GM12878 (cell line): Measurements from ENCODE around the gene RPL26. TPM values are rescaled to one million over a fixed set of nuclear protein-coding genes. Genes with fewer than 3 reads are reported as not detected.

Source experiments
- CREM ChIP-seq: IDR thresholded peaks from 2 replicates; pipeline ENCODE4 v1.6.1; 2014; ENCODE audit warnings: antibody characterized with exemption, low read depth
- FOXK2 ChIP-seq: fragments of 450-650 bp; IDR thresholded peaks from 2 replicates; pipeline ENCODE4 v1.6.1; 2017; ENCODE audit warnings: mild to moderate bottlenecking, moderate library complexity
- HDAC2 ChIP-seq: fragments of 200-600 bp; sonication (generic); IDR thresholded peaks from 2 replicates; pipeline ENCODE4 v1.6.1; 2017
- IKZF1 ChIP-seq: fragments of 450-650 bp; conservative IDR thresholded peaks from 2 replicates; pipeline ENCODE4 v1.6.1; 2017; ENCODE audit warnings: antibody characterized with exemption, mild to moderate bottlenecking
- IKZF2 ChIP-seq, 2 experiments: fragments of 450-650 bp; IDR thresholded peaks; 2 replicates each; pipeline ENCODE4 v1.6.1; 2017; ENCODE audit warnings: mild to moderate bottlenecking in 2 of 2, moderate library complexity in 2 of 2
- MTA2 ChIP-seq: fragments of 450-650 bp; IDR thresholded peaks from 2 replicates; pipeline ENCODE4 v1.6.1; 2016; ENCODE audit warnings: low read depth, mild to moderate bottlenecking, moderate library complexity
- NFYB ChIP-seq: IDR thresholded peaks from 2 replicates; pipeline ENCODE4 v1.6.1; 2011; ENCODE audit warnings: low read depth, mild to moderate bottlenecking, low read length, improper control_type of control experiment, moderate library complexity; ENCODE audit not compliant: insufficient read depth
- PML ChIP-seq: IDR thresholded peaks from 2 replicates; pipeline ENCODE4 v1.6.1; 2012; ENCODE audit warnings: low read length, inconsistent platforms
- POLR2AphosphoS5 ChIP-seq: IDR thresholded peaks from 2 replicates; pipeline ENCODE4 v1.6.1; 2011; ENCODE audit warnings: mild to moderate bottlenecking, low read length, inconsistent platforms
- RFX5 ChIP-seq: IDR thresholded peaks from 2 replicates; pipeline ENCODE4 v1.6.1; 2011; ENCODE audit warnings: low read depth, low read length, improper control_type of control experiment
- SMARCA5 ChIP-seq: fragments of 450-650 bp; IDR thresholded peaks from 2 replicates; pipeline ENCODE4 v1.6.1; 2017; ENCODE audit warnings: mild to moderate bottlenecking
- SUZ12 ChIP-seq: fragments of 200-600 bp; sonication (generic); IDR thresholded peaks from one replicate; pipeline ENCODE4 v1.6.1; 2018; ENCODE audit warnings: antibody characterized with exemption, mild to moderate bottlenecking; ENCODE audit not compliant: unreplicated experiment
- ZNF207 ChIP-seq: fragments of 450-650 bp; IDR thresholded peaks from 2 replicates; pipeline ENCODE4 v1.6.1; 2014; ENCODE audit warnings: antibody characterized with exemption, mild to moderate bottlenecking, borderline replicate concordance
- ZNF217 ChIP-seq: fragments of 450-650 bp; IDR thresholded peaks from 2 replicates; pipeline ENCODE4 v1.6.1; 2017; ENCODE audit warnings: antibody characterized with exemption, mild to moderate bottlenecking
- ZNF274 ChIP-seq: IDR thresholded peaks from one replicate; pipeline ENCODE4 v1.8.0; 2011; ENCODE audit not compliant: insufficient read length, insufficient read depth
- polyA plus RNA-seq, 11 experiments: library from polyadenylated mRNA; depleted of rRNA in 4 of 11; unstranded in 6 of 11; stranded (reverse) in 5 of 11; fragments of >200 nt; fragmentation: Nextera tagmentation in 4 of 11; fragmentation: Illumina TruSeq in 1 of 11; extraction: Ambion mirVana in 4 of 11; extraction: Trizol in 1 of 11; gene quantifications; 1 replicate in 1 of 11; 2 replicates in 10 of 11; pipeline versions ENCODE4 v1.2.1 to v1.2.3, GENCODE V29; 2011 to 2016; ENCODE audit warnings: inconsistent platforms in 2 of 11, missing spikeins in 2 of 11, low read depth in 1 of 11
- total RNA-seq, 4 experiments: library from RNA; depleted of rRNA in 3 of 4; stranded (reverse); fragments of >200 nt in 3 of 4; fragmentation: Illumina TruSeq in 1 of 4; extraction: Trizol in 1 of 4; gene quantifications; 2 replicates each; pipeline versions ENCODE4 v1.2.1 to v1.2.3, GENCODE V29; 2013 to 2021
- TF ChIP-seq, protein P1 (sequence below): IDR thresholded peaks from 2 replicates; pipeline ENCODE4 v1.6.1; 2012; ENCODE audit warnings: low read depth, low read length, improper control_type of control experiment
- TF ChIP-seq, protein P2 (sequence below): fragments of 450-650 bp; IDR thresholded peaks from 2 replicates; pipeline ENCODE4 v1.6.1; 2016; ENCODE audit warnings: mild to moderate bottlenecking, moderate library complexity, borderline replicate concordance
- TF ChIP-seq, protein P3 (sequence below): fragments of 450-650 bp; IDR thresholded peaks from 2 replicates; pipeline ENCODE4 v1.6.1; 2018; ENCODE audit warnings: borderline replicate concordance, mild to moderate bottlenecking; ENCODE audit not compliant: partially characterized antibody
- TF ChIP-seq, protein P4 (sequence below): fragments of 150-350 bp; IDR thresholded peaks from 2 replicates; pipeline ENCODE4 v1.6.1; 2016; ENCODE audit warnings: low read depth, low read length

RPL26 gene
- total and polyA plus RNA-seq, 10 of the 15 experiments (the other 5 are each of a cell fraction or from before 2014, with no cell fraction given): 1,451 to 9,244 (median 4,326) TPM

DNA sequence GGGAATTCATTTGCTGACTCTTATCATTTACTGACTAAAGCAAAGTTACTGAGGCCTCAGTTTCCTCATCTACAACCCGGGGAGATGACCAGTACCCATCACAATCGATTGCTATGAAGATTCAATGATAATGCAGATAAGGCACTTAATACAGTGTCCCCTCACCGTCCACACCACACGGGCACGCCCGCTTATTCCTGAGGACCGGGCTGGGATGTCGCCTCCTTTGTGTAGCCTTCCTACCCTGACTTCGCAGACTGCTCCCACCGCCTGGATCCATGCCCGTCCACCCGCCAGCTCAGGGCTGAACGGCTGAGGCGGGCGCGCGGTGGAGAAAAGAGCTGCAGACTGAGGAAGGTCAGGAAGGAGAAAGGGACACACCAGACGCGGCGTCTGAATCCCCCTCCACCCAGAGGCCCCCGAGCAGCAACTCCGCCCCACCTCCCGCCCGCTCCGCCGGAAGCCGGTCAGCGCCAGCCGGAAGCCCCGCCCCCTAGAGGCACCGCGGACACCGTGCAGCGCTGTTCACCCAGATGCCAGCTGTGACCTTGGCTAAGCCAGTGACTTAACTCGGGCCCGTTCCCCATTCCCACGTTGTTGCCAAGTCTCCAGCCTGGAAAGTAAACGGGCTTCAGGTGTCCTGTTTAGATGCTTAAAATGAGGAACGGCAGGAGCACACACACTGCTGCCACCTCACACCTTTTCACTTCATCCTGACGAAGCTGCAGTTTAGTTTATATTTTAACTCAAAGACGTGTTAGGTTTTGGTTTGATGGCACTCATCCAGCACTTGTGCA lies 6.5 kb downstream of the RPL26 start, which contains the start of gene KRABD2 (continued):
- TF ChIP-seq RFX5 (no peak), HDAC2 (no peak), IKZF1 (0 out of 2 replicates have a peak, but pooled peaks have one; percentile 27), MTA2 (no peak), SUZ12 (no peak), FOXK2 (no peak), CREM (0 out of 2 replicates have a peak, but pooled peaks have one; percentile 35), NFYB (no peak), ZNF217 (no peak), IKZF2 (IDR thresholded peaks at IDR 0.05) (peak in 1 of 2 experiments; percentile 11; a peak in 1 of 4 replicates), SMARCA5 (no peak), POLR2AphosphoS5 (peak; percentile 93), PML (peak; percentile 95), ZNF207 (peak; percentile 38; the same call in 1 of the 2 replicates), ZNF274 (no peak)
- TF ChIP-seq, protein P1, sequence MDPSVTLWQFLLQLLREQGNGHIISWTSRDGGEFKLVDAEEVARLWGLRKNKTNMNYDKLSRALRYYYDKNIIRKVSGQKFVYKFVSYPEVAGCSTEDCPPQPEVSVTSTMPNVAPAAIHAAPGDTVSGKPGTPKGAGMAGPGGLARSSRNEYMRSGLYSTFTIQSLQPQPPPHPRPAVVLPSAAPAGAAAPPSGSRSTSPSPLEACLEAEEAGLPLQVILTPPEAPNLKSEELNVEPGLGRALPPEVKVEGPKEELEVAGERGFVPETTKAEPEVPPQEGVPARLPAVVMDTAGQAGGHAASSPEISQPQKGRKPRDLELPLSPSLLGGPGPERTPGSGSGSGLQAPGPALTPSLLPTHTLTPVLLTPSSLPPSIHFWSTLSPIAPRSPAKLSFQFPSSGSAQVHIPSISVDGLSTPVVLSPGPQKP: peak; percentile 47; the same call in 1 of the 2 replicates
- TF ChIP-seq, protein P2, sequence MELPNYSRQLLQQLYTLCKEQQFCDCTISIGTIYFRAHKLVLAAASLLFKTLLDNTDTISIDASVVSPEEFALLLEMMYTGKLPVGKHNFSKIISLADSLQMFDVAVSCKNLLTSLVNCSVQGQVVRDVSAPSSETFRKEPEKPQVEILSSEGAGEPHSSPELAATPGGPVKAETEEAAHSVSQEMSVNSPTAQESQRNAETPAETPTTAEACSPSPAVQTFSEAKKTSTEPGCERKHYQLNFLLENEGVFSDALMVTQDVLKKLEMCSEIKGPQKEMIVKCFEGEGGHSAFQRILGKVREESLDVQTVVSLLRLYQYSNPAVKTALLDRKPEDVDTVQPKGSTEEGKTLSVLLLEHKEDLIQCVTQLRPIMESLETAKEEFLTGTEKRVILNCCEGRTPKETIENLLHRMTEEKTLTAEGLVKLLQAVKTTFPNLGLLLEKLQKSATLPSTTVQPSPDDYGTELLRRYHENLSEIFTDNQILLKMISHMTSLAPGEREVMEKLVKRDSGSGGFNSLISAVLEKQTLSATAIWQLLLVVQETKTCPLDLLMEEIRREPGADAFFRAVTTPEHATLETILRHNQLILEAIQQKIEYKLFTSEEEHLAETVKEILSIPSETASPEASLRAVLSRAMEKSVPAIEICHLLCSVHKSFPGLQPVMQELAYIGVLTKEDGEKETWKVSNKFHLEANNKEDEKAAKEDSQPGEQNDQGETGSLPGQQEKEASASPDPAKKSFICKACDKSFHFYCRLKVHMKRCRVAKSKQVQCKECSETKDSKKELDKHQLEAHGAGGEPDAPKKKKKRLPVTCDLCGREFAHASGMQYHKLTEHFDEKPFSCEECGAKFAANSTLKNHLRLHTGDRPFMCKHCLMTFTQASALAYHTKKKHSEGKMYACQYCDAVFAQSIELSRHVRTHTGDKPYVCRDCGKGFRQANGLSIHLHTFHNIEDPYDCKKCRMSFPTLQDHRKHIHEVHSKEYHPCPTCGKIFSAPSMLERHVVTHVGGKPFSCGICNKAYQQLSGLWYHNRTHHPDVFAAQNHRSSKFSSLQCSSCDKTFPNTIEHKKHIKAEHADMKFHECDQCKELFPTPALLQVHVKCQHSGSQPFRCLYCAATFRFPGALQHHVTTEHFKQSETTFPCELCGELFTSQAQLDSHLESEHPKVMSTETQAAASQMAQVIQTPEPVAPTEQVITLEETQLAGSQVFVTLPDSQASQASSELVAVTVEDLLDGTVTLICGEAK: peak; percentile 90
- TF ChIP-seq, protein P3, sequence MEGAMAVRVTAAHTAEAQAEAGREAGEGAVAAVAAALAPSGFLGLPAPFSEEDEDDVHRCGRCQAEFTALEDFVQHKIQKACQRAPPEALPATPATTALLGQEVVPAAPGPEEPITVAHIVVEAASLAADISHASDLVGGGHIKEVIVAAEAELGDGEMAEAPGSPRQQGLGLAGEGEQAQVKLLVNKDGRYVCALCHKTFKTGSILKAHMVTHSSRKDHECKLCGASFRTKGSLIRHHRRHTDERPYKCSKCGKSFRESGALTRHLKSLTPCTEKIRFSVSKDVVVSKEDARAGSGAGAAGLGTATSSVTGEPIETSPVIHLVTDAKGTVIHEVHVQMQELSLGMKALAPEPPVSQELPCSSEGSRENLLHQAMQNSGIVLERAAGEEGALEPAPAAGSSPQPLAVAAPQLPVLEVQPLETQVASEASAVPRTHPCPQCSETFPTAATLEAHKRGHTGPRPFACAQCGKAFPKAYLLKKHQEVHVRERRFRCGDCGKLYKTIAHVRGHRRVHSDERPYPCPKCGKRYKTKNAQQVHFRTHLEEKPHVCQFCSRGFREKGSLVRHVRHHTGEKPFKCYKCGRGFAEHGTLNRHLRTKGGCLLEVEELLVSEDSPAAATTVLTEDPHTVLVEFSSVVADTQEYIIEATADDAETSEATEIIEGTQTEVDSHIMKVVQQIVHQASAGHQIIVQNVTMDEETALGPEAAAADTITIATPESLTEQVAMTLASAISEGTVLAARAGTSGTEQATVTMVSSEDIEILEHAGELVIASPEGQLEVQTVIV: no peak
- TF ChIP-seq, protein P4, sequence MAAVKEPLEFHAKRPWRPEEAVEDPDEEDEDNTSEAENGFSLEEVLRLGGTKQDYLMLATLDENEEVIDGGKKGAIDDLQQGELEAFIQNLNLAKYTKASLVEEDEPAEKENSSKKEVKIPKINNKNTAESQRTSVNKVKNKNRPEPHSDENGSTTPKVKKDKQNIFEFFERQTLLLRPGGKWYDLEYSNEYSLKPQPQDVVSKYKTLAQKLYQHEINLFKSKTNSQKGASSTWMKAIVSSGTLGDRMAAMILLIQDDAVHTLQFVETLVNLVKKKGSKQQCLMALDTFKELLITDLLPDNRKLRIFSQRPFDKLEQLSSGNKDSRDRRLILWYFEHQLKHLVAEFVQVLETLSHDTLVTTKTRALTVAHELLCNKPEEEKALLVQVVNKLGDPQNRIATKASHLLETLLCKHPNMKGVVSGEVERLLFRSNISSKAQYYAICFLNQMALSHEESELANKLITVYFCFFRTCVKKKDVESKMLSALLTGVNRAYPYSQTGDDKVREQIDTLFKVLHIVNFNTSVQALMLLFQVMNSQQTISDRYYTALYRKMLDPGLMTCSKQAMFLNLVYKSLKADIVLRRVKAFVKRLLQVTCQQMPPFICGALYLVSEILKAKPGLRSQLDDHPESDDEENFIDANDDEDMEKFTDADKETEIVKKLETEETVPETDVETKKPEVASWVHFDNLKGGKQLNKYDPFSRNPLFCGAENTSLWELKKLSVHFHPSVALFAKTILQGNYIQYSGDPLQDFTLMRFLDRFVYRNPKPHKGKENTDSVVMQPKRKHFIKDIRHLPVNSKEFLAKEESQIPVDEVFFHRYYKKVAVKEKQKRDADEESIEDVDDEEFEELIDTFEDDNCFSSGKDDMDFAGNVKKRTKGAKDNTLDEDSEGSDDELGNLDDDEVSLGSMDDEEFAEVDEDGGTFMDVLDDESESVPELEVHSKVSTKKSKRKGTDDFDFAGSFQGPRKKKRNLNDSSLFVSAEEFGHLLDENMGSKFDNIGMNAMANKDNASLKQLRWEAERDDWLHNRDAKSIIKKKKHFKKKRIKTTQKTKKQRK: no peak
